K562 (cell line): ENCODE results near the gene TMEM59. TPM values are rescaled to one million over a fixed set of nuclear protein-coding genes. Genes with fewer than 3 reads are reported as not detected.

Experiments used
- BDP1 ChIP-seq: IDR thresholded peaks from 3 replicates; pipeline ENCODE4 v1.6.1; 2011; ENCODE audit not compliant: insufficient read length, insufficient read depth
- CBX8 ChIP-seq: fragments of 200-600 bp; sonication (generic); IDR thresholded peaks from 2 replicates; pipeline ENCODE4 v1.6.1; 2012; ENCODE audit warnings: borderline replicate concordance, mixed run types, low read depth, mild to moderate bottlenecking, moderate library complexity, mixed read lengths, low read length, control low read depth, inconsistent platforms; ENCODE audit not compliant: poor library complexity, severe bottlenecking; ENCODE audit errors: extremely low read depth
- EP300 ChIP-seq: IDR thresholded peaks from 2 replicates; pipeline ENCODE4 v1.6.1; 2012; ENCODE audit warnings: low read length, improper control_type of control experiment
- RB1 ChIP-seq: fragments of 450-650 bp; IDR thresholded peaks from 2 replicates; pipeline ENCODE4 v1.6.1; 2017; ENCODE audit warnings: low read depth, mild to moderate bottlenecking
- SMC3 ChIP-seq: conservative IDR thresholded peaks from 2 replicates; pipeline ENCODE4 v1.6.1; 2011; ENCODE audit warnings: low read depth, low read length, improper control_type of control experiment; ENCODE audit not compliant: insufficient read depth
- UBTF ChIP-seq, 2 experiments: IDR thresholded peaks; 2 replicates each; pipeline ENCODE4 v1.6.1; 2012; ENCODE audit warnings: improper control_type of control experiment in 2 of 2, low read depth in 2 of 2, low read length in 2 of 2, borderline replicate concordance in 1 of 2
- ZNF140 ChIP-seq: fragments of 250-450 bp; sonication (Bioruptor Pico); IDR thresholded peaks from 2 replicates; pipeline ENCODE4 v1.8.0; 2021; ENCODE audit warnings: moderate library complexity, mild to moderate bottlenecking, inconsistent platforms
- ZNF384 ChIP-seq: IDR thresholded peaks from 2 replicates; pipeline ENCODE4 v1.6.1; 2012; ENCODE audit warnings: low read depth, low read length, improper control_type of control experiment
- ZNF551 ChIP-seq: fragments of 250-450 bp; sonication (Bioruptor Pico); IDR thresholded peaks from 2 replicates; pipeline ENCODE4 v1.5.0; 2021; ENCODE audit warnings: mild to moderate bottlenecking, moderate library complexity
- ZNF589 ChIP-seq: fragments of 200-800 bp; sonication (Bioruptor generic); IDR thresholded peaks from 2 replicates; pipeline ENCODE4 v1.6.1; 2016; ENCODE audit warnings: low read depth, missing genetic modification characterization, missing compliant biosample characterization
- polyA plus RNA-seq, 8 experiments: library from polyadenylated mRNA; depleted of rRNA in 4 of 8; stranded (reverse) in 5 of 8; unstranded in 3 of 8; fragments of >200 nt; fragmentation: Nextera tagmentation in 2 of 8; fragmentation: Illumina TruSeq in 1 of 8; extraction: Ambion mirVana in 2 of 8; extraction: Trizol in 1 of 8; gene quantifications; 2 replicates each; pipeline versions ENCODE4 v1.2.1 to v1.2.3, GENCODE V29; 2011 to 2014; ENCODE audit warnings: inconsistent platforms in 1 of 8, missing spikeins in 1 of 8
- total RNA-seq, 7 experiments: library from RNA; depleted of rRNA in 6 of 7; stranded (reverse); fragments of >200 nt in 6 of 7; fragmentation: Illumina TruSeq in 2 of 7; extraction: Trizol in 2 of 7; gene quantifications; 2 replicates each; pipeline versions ENCODE4 v1.2.1 to v1.2.3, GENCODE V29; 2011 to 2021; ENCODE audit warnings: low replicate concordance in 1 of 7
- TF ChIP-seq, protein P1 (sequence below): fragments of 450-650 bp; formaldehyde crosslinking; IDR thresholded peaks from 2 replicates; pipeline ENCODE4 v1.4.0; 2020; ENCODE audit warnings: mild to moderate bottlenecking, moderate library complexity
- TF ChIP-seq, protein P2 (sequence below): sonication (generic); formaldehyde crosslinking; IDR thresholded peaks from 2 replicates; pipeline ENCODE4 v1.8.1; 2023; ENCODE audit warnings: missing genetic modification reagents, mild to moderate bottlenecking, borderline replicate concordance

TMEM59 gene
- total and polyA plus RNA-seq, 9 of the 15 experiments (the other 6 are each of a cell fraction or from before 2014, with no cell fraction given) = 93.1 to 316 (median 151) TPM

DNA sequence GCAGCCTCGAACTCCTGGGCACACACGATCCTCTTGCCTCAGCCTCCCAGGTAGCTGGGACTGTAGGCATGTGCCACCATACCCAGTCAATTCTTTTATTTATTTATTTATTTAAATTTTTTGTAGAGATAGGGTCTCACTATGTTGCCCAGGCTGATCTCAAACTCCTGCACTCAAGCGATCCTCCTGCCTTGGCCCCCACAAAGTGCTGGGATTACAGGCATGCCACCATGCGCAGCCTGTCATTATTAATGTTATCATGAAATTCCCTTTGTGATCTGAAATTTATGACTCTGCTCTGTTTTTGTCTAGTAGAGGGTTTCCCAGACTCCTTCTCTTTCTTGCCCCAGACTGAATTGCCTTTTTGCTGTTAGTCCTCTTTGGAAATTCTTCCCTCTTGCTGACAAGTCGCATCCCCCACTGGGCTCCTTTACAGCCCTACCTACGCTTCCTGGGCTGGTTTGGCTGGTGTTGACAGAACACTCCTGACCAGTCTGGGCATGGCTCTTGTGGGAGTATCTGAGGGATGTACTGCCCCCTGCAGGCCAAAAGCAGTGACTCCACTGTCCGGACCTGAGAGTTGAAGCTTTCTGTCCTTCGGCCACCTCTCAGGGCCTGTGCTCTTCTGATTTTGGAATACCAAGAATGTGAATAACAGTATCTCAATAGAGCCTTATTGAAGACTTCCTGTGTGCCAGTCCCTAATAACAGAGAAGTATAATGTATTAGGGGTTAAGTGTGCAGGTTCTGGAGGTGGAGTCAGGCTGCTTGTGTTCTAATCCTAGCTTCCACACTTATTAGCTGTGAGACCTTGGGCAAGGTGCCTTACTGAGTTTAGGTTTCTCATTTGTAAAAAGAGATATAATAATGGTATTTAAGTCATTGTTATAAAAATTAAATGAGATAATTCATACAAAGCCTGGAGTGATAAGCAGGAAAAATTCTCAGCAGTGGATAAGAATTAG is 28.6 kb upstream of the TMEM59 start (continued):
- TF ChIP-seq, protein P1, sequence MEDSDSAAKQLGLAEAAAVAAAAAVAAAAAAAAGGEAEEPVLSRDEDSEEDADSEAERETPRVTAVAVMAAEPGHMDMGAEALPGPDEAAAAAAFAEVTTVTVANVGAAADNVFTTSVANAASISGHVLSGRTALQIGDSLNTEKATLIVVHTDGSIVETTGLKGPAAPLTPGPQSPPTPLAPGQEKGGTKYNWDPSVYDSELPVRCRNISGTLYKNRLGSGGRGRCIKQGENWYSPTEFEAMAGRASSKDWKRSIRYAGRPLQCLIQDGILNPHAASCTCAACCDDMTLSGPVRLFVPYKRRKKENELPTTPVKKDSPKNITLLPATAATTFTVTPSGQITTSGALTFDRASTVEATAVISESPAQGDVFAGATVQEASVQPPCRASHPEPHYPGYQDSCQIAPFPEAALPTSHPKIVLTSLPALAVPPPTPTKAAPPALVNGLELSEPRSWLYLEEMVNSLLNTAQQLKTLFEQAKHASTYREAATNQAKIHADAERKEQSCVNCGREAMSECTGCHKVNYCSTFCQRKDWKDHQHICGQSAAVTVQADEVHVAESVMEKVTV (CRISPR knock-in tag) = peak; percentile 34; the same call in 1 of the 2 replicates
- TF ChIP-seq UBTF (IDR thresholded peaks at IDR 0.05; ENCODE audit: borderline replicate concordance in 1 of 2, low read depth in 2 of 2, low read length in 2 of 2) (0 out of 4 replicates have a peak, but pooled peaks of 1 of the 2 experiments have one; percentile 30), ZNF140 (no peak), SMC3 (peak; percentile 72), EP300 (peak; percentile 5; the same call in 1 of the 2 replicates), BDP1 (no peak), ZNF551 (CRISPR knock-in tag) (no peak), ZNF384 (no peak), ZNF589 (CRISPR knock-in tag) (no peak), CBX8 (no peak), RB1 (peak; percentile 70; the same call in 1 of the 2 replicates)
- TF ChIP-seq, protein P2, sequence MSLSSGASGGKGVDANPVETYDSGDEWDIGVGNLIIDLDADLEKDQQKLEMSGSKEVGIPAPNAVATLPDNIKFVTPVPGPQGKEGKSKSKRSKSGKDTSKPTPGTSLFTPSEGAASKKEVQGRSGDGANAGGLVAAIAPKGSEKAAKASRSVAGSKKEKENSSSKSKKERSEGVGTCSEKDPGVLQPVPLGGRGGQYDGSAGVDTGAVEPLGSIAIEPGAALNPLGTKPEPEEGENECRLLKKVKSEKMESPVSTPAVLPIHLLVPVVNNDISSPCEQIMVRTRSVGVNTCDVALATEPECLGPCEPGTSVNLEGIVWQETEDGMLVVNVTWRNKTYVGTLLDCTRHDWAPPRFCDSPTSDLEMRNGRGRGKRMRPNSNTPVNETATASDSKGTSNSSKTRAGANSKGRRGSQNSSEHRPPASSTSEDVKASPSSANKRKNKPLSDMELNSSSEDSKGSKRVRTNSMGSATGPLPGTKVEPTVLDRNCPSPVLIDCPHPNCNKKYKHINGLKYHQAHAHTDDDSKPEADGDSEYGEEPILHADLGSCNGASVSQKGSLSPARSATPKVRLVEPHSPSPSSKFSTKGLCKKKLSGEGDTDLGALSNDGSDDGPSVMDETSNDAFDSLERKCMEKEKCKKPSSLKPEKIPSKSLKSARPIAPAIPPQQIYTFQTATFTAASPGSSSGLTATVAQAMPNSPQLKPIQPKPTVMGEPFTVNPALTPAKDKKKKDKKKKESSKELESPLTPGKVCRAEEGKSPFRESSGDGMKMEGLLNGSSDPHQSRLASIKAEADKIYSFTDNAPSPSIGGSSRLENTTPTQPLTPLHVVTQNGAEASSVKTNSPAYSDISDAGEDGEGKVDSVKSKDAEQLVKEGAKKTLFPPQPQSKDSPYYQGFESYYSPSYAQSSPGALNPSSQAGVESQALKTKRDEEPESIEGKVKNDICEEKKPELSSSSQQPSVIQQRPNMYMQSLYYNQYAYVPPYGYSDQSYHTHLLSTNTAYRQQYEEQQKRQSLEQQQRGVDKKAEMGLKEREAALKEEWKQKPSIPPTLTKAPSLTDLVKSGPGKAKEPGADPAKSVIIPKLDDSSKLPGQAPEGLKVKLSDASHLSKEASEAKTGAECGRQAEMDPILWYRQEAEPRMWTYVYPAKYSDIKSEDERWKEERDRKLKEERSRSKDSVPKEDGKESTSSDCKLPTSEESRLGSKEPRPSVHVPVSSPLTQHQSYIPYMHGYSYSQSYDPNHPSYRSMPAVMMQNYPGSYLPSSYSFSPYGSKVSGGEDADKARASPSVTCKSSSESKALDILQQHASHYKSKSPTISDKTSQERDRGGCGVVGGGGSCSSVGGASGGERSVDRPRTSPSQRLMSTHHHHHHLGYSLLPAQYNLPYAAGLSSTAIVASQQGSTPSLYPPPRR (CRISPR knock-in tag) = no peak
